Ecto neural progenitor cell (in vitro differentiated cells): ENCODE results near the gene HSBP1.

ENCODE experiments used
- DNase-seq: peaks from one replicate; pipeline ENCODE4 v3.0.0-alpha.2; 2018; ENCODE audit warnings: low spot score

Gene HSBP1

GRCh38 chr16:83803811-83804210 lies 4.0 kb upstream of the HSBP1 start:
- no peak for DNase-seq

- no peak for DNase-seq
Observed at GRCh38 chr16:83804366-83804765, 3.4 kb upstream of the HSBP1 start.

DNA sequence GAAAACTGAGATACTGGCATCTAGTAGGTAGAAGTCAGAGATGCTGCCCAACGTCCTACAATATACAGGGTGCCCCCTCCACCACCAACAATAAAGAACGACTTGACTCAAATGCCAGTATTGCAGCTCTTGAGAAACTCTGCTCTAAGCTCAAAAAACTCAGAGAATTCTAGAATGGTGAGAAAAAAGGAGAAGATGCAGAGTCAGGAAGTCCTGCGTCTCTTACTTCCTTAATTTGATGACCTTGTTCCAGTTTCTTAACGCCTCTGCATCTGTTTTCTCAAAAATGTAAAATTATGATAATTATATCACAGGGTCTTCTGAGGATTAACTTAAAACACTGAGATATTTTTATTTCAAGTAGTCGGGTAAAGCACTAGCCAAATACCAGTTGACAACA lies 1.7 kb upstream of the HSBP1 start:
- DNase-seq: no peak

- DNase-seq: no peak
Observed at GRCh38 chr16:83806731-83807130, 1.0 kb upstream of the HSBP1 start.

DNA sequence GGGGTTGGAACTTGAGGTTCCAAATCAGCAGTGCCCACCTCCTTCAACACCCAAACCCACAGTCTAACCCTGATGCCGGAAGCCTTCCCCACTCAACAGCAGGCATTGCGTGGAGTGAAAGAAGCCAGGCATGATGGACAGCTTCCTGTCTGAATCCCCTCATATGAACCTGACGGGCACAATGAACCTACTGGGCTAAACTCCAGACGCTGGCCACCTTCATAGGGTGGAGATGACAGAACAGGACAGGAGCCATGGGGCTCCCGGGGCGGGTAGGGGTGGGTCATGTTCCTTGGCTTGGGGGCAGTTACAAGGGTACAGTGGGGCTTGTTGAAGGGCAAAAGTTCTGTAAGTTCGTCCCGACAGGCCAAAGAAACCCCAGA lies 460 bp upstream of the HSBP1 start:
- no peak for DNase-seq

DNA sequence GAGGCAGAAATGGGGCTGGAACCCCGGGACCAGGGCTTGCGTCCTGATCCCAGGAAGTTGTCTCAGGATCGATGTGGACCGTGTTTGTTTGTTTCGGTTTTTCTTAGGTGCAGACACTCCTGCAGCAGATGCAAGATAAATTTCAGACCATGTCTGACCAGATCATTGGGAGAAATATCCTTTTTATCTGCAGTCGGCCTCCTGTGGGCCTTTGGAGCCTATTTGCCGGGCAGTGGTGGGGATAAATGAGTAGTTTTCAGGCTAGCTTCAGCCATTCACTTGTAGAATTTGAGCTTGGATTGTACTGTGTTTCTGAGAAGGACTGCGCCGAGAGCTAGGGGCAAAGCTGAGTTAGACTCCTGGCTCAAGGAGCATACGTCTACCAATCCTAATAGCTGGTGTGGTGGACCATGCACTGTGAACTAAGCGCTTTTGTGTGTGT lies 816 bp downstream of the HSBP1 start:
- no peak for DNase-seq

GRCh38 chr16:83809092-83809491 lies 1.3 kb downstream of the HSBP1 start:
- no peak for DNase-seq

GRCh38 chr16:83810901-83811300 lies 3.1 kb downstream of the HSBP1 start:
- DNase-seq: no peak

DNA sequence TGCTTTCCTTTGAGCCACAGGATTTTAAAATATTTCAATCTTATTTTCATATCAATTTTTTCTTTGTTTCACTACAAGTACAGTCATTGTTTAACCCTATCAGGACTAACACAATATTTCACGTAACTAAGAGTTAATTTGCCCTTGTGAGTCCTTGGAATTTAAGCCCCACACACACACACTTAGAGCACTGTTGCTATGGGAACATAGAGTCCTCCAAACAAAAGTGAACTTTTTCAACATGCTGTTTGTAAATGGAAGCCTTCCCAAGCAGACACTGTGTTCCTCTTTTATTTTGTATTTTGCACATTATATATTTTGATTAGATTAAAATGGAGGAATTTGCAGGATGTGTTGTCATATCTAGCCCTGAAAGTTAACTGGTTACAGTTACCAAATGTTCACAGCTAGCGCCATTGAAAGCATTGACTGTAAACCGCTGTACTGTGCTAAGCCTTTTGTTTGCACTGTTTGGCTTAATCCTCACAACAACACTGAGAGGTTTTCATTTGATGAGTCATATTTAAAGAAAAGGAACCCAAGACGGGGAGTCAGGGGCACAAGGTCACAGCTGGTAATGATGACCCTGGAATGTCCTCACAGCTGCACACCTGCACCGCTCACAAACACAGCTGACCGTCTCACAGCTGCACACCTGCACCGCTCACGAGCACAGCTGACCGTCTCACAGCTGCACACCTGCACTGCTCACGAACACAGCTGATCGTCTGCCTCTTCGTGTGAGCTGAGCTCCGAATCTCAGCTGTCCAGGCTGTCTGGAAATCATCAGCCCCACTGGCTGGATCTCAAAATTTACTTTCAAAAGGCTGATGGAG lies 6.3 kb downstream of the HSBP1 start:
- DNase-seq: no peak

DNA sequence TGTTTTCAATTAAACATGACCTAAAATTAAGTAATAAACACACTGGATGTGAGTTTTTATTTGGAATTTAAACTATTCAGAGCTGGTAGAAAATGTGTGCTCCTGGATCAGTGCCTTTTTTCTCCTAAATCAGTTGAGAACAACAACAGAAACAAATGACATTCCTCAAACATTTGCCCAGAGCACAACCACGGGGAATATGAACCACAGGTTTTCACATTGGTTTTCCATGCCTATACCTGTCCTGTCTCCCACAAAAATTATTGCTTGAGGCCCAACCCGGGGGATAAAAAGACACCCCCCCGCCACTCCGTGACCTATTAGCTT lies 6.8 kb downstream of the HSBP1 start:
- no peak for DNase-seq

- DNase-seq: no peak
Observed at GRCh38 chr16:83817022-83817421, 9.2 kb downstream of the HSBP1 start.

GRCh38 chr16:83818276-83818675 lies 10.5 kb downstream of the HSBP1 start:
- DNase-seq: no peak

- no peak for DNase-seq
Observed at GRCh38 chr16:83819361-83819760, 11.6 kb downstream of the HSBP1 start.

DNA sequence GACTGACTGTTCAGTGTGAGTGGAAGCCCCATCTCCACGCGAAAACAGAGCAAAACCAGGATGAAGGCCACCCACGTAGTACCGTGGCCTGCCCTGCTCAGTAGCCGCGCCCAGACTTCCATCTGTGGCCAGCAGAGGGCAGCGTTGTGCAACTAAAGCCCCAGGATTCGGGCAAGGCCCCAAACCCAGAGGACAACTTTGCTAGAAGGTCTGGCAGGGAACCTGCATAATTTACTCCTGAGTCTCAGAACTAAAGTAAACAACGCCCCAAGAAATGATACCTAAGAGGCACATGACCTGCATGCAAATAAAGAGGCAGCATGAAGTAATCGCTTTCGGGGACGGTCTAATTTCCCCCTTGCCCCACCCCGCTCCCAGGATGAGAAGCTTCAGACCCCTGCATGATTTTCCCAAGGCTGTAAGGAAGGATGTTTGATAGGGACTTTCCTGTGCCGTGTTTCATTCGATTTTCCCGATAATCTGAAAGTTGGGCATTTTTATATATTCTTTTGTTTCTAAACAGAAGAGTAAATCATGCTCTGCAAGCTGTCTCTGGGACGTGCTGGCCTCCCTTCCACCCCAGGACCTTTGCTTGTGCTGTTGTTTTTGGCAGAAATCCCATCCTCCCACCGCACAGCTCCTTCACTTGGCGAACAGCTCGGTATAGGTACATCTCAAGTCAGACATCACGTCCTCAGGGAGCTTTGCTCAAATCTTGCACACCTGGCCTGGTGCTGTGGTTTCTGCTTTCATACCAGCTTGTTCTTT lies 18.6 kb downstream of the HSBP1 start:
- DNase-seq: peak; percentile 92

- no peak for DNase-seq
Observed at GRCh38 chr16:83830091-83830768, 22.5 kb downstream of the HSBP1 start.

DNA sequence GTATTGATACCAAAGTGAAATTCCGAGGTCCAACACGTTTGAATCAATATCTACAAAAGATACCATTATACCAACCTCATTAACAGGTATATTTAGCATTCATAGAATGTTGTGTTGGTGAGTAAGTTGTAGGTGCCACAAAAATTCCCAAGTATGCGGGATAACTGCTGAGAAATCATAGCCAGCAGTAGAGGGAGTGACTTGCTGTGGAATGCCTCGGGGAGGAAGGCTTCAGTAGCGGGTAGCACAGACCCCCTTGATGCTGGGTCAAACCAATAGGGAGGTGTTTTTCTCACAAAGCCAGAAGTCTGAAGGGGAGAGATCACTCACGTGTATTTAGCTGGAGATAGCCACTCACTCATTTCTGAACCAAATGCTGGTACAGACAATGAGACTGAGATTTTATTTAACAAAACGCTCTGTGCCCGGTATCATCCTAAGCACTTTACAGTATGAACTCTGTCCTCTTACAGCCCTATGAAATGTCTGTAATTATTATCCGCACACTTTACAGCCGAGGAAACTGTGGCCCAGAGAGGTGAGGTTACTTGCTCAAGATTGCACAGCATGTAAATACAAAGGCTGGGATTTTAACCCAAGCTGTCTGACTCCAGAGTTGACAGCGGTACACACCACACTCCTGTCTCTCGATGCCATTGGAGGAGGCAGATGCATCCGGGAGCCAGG lies 23.1 kb downstream of the HSBP1 start:
- DNase-seq: no peak

- DNase-seq: no peak
Observed at GRCh38 chr16:83831456-83831987, 23.7 kb downstream of the HSBP1 start.

- no peak for DNase-seq
Observed at GRCh38 chr16:83833921-83834320, 26.1 kb downstream of the HSBP1 start.

DNA sequence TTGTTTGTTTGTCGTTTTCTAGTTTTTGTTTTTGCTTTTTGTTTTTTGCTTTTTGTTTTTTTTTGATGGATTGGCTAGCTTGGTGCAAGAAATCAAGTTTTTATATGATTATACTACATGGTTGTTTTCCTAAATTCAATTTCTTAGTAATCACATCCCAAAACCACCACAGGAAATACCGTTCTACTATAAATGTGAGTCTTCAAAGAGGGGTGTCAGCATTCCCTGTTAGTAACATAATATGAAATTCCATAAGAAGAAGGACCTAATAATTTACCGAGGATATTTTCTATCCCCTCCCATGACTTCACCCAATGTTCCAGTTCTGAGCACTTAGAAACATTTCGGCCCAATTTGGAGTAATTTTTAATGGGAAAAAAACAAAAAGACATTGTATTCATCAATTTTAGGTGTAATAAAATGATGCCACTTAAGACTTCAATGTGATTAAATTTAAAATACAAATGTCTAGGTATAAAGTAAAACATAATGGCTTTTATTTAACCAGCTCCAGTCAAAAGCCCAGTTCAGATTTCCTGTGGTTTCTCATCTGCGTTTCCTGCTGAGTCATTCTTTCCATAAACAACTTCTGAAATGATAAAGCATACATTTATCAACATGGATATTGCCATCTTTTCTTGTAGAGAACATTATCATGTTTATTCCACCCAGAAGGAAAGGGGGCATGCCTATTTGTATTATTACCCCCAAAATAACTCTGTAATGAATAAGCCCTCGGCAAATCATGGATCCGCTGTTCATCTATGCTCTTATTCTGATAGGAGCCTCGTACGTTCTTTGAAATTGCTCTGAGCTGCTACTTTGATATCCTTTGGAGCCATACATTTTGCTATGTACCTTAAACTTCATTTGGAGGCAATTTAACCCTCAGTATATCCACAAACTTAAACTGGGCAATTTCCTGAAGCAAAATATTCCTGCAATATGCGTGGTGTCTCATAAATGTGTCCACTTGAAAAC lies 28.1 kb downstream of the HSBP1 start:
- no peak for DNase-seq

DNA sequence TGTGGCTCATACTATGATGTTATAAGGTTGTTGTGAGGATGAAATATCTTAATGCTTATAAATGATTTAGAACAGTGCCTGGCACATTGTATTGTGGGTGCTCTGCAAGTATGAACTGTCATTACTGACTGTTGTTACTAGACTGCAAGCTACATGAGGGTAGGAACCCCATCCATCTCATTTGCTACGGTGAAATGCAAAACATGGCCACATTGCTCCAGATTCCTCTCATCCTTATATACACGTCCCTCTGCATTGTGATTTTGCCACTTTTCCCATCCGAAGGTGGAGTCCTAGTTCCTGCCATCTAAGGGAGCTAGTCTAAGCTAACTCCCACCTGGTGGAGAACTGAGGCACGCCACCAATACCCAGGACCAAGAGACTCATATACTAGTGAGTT lies 29.8 kb downstream of the HSBP1 start:
- DNase-seq: no peak

GRCh38 chr16:83838151-83838550 lies 30.4 kb downstream of the HSBP1 start:
- DNase-seq: no peak
